Thoracic aorta (tissue), 2 donors: ENCODE data around the gene ZNRD2. TPM values are rescaled to one million over a fixed set of nuclear protein-coding genes. Genes with fewer than 3 reads are reported as not detected.

Experiments used
- ATAC-seq: fragments of 150-250 bp; one replicate; pipeline ENCODE4 v1.8.0; 2017; ENCODE audit warnings: low read depth; ENCODE audit not compliant: insufficient number of reproducible peaks, low FRiP score
- DNase-seq: peaks from one replicate; pipeline ENCODE4 v3.0.0-alpha.2; 2020; ENCODE audit warnings: low spot score
- H3K27ac ChIP-seq, 2 donors: fragments of 200-600 bp; sonication (generic); 1 replicate in 1 of 2; 2 replicates in 1 of 2; pipeline ENCODE4 v1.5.1; 2016; ENCODE audit warnings: mild to moderate bottlenecking in 2 of 2, moderate library complexity in 2 of 2
- H3K27me3 ChIP-seq: fragments of 200-600 bp; sonication (generic); replicated peaks from 2 replicates; pipeline ENCODE4 v1.6.0; 2016; ENCODE audit warnings: mild to moderate bottlenecking; ENCODE audit not compliant: insufficient read depth
- H3K36me3 ChIP-seq: fragments of 200-600 bp; sonication (generic); one replicate; pipeline ENCODE4 v1.5.1; 2016
- H3K4me1 ChIP-seq, 2 donors: fragments of 200-600 bp; sonication (generic); 1 replicate in 1 of 2; 2 replicates in 1 of 2; pipeline versions ENCODE4 v1.5.1 to v1.6.0; 2016; ENCODE audit warnings: low read depth in 2 of 2, mild to moderate bottlenecking in 1 of 2; ENCODE audit not compliant: control insufficient read depth in 1 of 2
- H3K4me3 ChIP-seq: fragments of 200-600 bp; sonication (generic); 2 replicates; pipeline ENCODE4 v1.5.1; 2016; ENCODE audit warnings: mild to moderate bottlenecking
- H3K9me3 ChIP-seq: fragments of 200-600 bp; sonication (generic); 2 replicates; pipeline ENCODE4 v1.5.1; 2016
- CTCF ChIP-seq: fragments of 200-600 bp; sonication (generic); IDR thresholded peaks from one replicate; pipeline ENCODE4 v1.5.1; 2019; ENCODE audit warnings: antibody characterized with exemption
- total RNA-seq, 2 donors: library from RNA; depleted of rRNA; stranded (reverse); fragments of >200 nt; gene quantifications; one replicate each; pipeline versions ENCODE4 v1.1.0 to v1.2.3, GENCODE V29; 2016

ZNRD2 gene
- total RNA-seq, 2 donors from 2014 or later: 38.4 to 51.7 TPM

GRCh38 chr11:65529475-65530156, 40.7 kb upstream of the ZNRD2 start:
- Histone ChIP-seq H3K27ac (no peak overlapping the region), H3K4me3 (no peak overlapping the region), H3K9me3 (no peaks in the 10 kb centered on the region), H3K36me3 (peaks cover 41% of the 10 kb centered on the region), H3K4me1 (peaks cover 7 to 18% of the 10 kb centered on the region in 2 donors), H3K27me3 (no peaks in the 10 kb centered on the region)
- no peak for ATAC-seq
- DNase-seq: no peak
- TF ChIP-seq CTCF: no peak

GRCh38 chr11:65530157-65530496, 40.1 kb upstream of the ZNRD2 start:
- DNase-seq (no peak), ATAC-seq (no peak)
- peaks cover 42% of the 10 kb centered on the region for H3K36me3 ChIP-seq
- H3K27me3 ChIP-seq: no peaks in the 10 kb centered on the region
- no peak overlapping the region for H3K4me3 ChIP-seq
- H3K9me3 ChIP-seq: no peaks in the 10 kb centered on the region
- H3K27ac ChIP-seq: no peak overlapping the region
- TF ChIP-seq CTCF: no peak
- H3K4me1 ChIP-seq: peaks cover 7 to 18% of the 10 kb centered on the region in 2 donors

GRCh38 chr11:65532388-65533064, 37.8 kb upstream of the ZNRD2 start:
- Histone ChIP-seq H3K4me1 (no peaks in the 10 kb centered on the region), H3K36me3 (peaks cover 45% of the 10 kb centered on the region), H3K9me3 (no peaks in the 10 kb centered on the region), H3K27me3 (no peaks in the 10 kb centered on the region), H3K27ac (no peak overlapping the region), H3K4me3 (no peak overlapping the region)
- DNase-seq (no peak), ATAC-seq (no peak)
- no peak for TF ChIP-seq CTCF

- ATAC-seq (no peak), DNase-seq (no peak)
- H3K27ac ChIP-seq: no peak overlapping the region
- H3K4me3 ChIP-seq: no peak overlapping the region
- H3K36me3 ChIP-seq: peaks cover 63% of the 10 kb centered on the region
- H3K4me1 ChIP-seq: peaks cover 3 to 9% of the 10 kb centered on the region in 2 donors
- TF ChIP-seq CTCF: no peak
- H3K9me3 ChIP-seq: no peaks in the 10 kb centered on the region
- no peaks in the 10 kb centered on the region for H3K27me3 ChIP-seq
Measured at GRCh38 chr11:65535102-65535501, 35.2 kb upstream of the ZNRD2 start.

GRCh38 chr11:65536412-65537295, 33.6 kb upstream of the ZNRD2 start:
- DNase-seq: no peak
- H3K36me3 ChIP-seq: peaks cover 47% of the 10 kb centered on the region

More at GRCh38 chr11:65536412-65537295, 33.6 kb upstream of the ZNRD2 start:
- Histone ChIP-seq H3K27ac (no peak overlapping the region), H3K9me3 (no peaks in the 10 kb centered on the region), H3K4me3 (no peak overlapping the region), H3K4me1 (peaks cover 9 to 21% of the 10 kb centered on the region in 2 donors), H3K27me3 (no peaks in the 10 kb centered on the region)
- no peak for ATAC-seq
- TF ChIP-seq CTCF: no peak
